Superior temporal gyrus (tissue), 1 donor: Measurements from ENCODE around the gene SNPH.
"Not testable (repeated sequence)": the region's sequence is repeated elsewhere in the genome, so short reads cannot be mapped to it uniquely, and the experiment has no call there.

Experiments
- DNase-seq: peaks from one replicate; pipeline ENCODE4 v3.0.0-alpha.2; 2016; ENCODE audit errors: extremely low spot score

The SNPH gene

GRCh38 chr20:1337441-1337840 is 71.3 kb downstream of the SNPH start:
- DNase-seq = no peak

- DNase-seq = no peak
Measured at GRCh38 chr20:1338096-1338495, 72.0 kb downstream of the SNPH start.

GRCh38 chr20:1338801-1339200 is 72.7 kb downstream of the SNPH start:
- no peak for DNase-seq

GRCh38 chr20:1341561-1342265 is 75.6 kb downstream of the SNPH start:
- DNase-seq = peak; percentile 42

GRCh38 chr20:1343446-1344124 is 77.5 kb downstream of the SNPH start:
- DNase-seq = not testable (repeated sequence)

- DNase-seq = no peak
Measured at GRCh38 chr20:1345030-1345755, 79.1 kb downstream of the SNPH start.

- no peak for DNase-seq
Measured at GRCh38 chr20:1345756-1346093, 79.6 kb downstream of the SNPH start.

- no peak for DNase-seq
Measured at GRCh38 chr20:1346315-1346969, 80.3 kb downstream of the SNPH start.

GRCh38 chr20:1353956-1354355 is 87.9 kb downstream of the SNPH start:
- DNase-seq = no peak

GRCh38 chr20:1357921-1358671 is 92.0 kb downstream of the SNPH start:
- no peak for DNase-seq
